Lung (tissue), 12 donors: Measurements from ENCODE around the gene SETBP1. TPM values are rescaled to one million over a fixed set of nuclear protein-coding genes. Genes with fewer than 3 reads are reported as not detected.
"Not testable (repeated sequence)": the region's sequence is repeated elsewhere in the genome, so short reads cannot be mapped to it uniquely, and the experiment has no call there.

Experiments used
- ATAC-seq: fragments of 200-7000 bp; cut with Tn5 transposase; one replicate; pipeline ENCODE4 v1.9.1; 2020; ENCODE audit warnings: moderate number of reproducible peaks; ENCODE audit not compliant: insufficient read depth, low FRiP score
- DNase-seq, 3 donors: peaks; one replicate each; pipeline ENCODE4 v3.0.0-alpha.2; 2013 to 2017
- H3K27ac ChIP-seq, 2 donors: one replicate each; pipeline ENCODE4 v1.5.1; 2013; ENCODE audit warnings: mild to moderate bottlenecking in 2 of 2, moderate library complexity in 2 of 2, control low read depth in 1 of 2, inconsistent platforms in 1 of 2, low read depth in 1 of 2, low read length in 1 of 2
- H3K27me3 ChIP-seq, 3 donors: one replicate each; pipeline ENCODE4 v1.5.1; 2013; ENCODE audit warnings: low read length in 2 of 3; ENCODE audit not compliant: control insufficient read depth in 3 of 3, insufficient read depth in 3 of 3
- H3K36me3 ChIP-seq, 4 donors: one replicate each; pipeline ENCODE4 v1.5.1; 2013; ENCODE audit warnings: low read length in 4 of 4, mild to moderate bottlenecking in 1 of 4, moderate library complexity in 1 of 4; ENCODE audit not compliant: control insufficient read depth in 4 of 4, insufficient read depth in 4 of 4
- H3K4me1 ChIP-seq, 5 donors: one replicate each; pipeline ENCODE4 v1.5.1; 2013; ENCODE audit warnings: low read length in 5 of 5, mild to moderate bottlenecking in 2 of 5, moderate library complexity in 1 of 5; ENCODE audit not compliant: control insufficient read depth in 5 of 5, insufficient read depth in 5 of 5
- H3K4me3 ChIP-seq: one replicate; pipeline ENCODE4 v1.5.1; 2013; ENCODE audit warnings: mild to moderate bottlenecking, control low read depth, moderate library complexity
- H3K9ac ChIP-seq, 2 donors: one replicate each; pipeline ENCODE4 v1.5.1; 2013; ENCODE audit warnings: low read length in 2 of 2, control low read depth in 1 of 2; ENCODE audit not compliant: insufficient read depth in 1 of 2
- H3K9me3 ChIP-seq, 4 donors: one replicate each; pipeline ENCODE4 v1.5.1; 2013; ENCODE audit warnings: low read length in 3 of 4, mild to moderate bottlenecking in 1 of 4, moderate library complexity in 1 of 4; ENCODE audit not compliant: control insufficient read depth in 4 of 4, insufficient read depth in 3 of 4
- WGBS, 2 donors: extraction: QIAGEN DNeasy Blood & Tissue Kit; methylation state at CpG; one replicate each; pipeline ENCODE4 v1.1.7; 2013; 5-methylcytosine and 5-hydroxymethylcytosine counted together
- polyA plus RNA-seq, 2 donors: library from polyadenylated mRNA; stranded (reverse); fragments of 200-250 nt; gene quantifications; one replicate each; pipeline ENCODE4 v1.2.1, GENCODE V29; 2013
- total RNA-seq, 2 donors: library from RNA; depleted of rRNA in 1 of 2; stranded (reverse); fragments of >200 nt in 1 of 2; gene quantifications; one replicate each; pipeline ENCODE4 v1.2.1, GENCODE V29; 2014 to 2021
- TF ChIP-seq, protein P1 (sequence below): IDR thresholded peaks from 2 replicates; pipeline ENCODE4 v1.5.1; 2012; ENCODE audit warnings: mild to moderate bottlenecking; ENCODE audit errors: control extremely low read depth, extremely low read depth
- donor health status: control.
- donor health status: control.
- donor health status: Bipolar disorder and iron deficiency.
- donor health status: healthy.
- donor health status: DM: yes; HTN: yes; CAD: no.

The SETBP1 gene
- total and polyA plus RNA-seq, 4 donors = 1.6 to 43.8 (median 16.6) TPM

DNA sequence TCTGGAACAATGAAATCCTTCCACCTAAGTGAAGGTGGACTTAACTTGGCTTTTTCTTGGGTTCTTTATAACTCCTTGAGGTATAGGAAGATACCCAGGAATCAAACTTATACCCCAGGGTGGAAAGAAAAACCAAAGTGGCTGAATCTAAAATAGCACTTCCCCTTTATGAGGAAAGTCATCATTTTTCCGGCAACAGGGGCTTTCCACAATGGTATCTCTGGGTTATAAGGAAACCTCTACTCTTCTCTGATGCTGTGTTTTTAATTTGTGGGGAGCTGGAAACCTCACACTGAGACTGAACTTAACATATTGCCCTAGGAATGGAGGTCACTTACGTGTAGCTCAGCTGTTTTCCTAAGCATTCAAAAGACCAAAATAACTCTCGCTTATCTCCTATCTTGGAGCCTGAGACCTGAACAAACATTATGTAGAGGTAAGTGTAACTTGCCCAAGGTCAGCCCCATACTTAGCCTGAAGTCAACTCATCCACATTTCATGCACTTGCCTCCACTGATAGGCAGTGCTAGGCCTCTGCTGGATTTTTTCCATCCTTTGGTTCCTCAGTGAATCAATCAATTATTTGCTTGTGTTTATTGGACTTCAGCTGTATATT is 117.9 kb downstream of the SETBP1 start:
- Histone ChIP-seq H3K9ac (no peak overlapping the region), H3K27me3 (no peaks in the 10 kb centered on the region), H3K4me1 (peaks cover 8 to 30% (median 9%) of the 10 kb centered on the region in 5 donors), H3K36me3 (peaks cover 0 to 10% (median 1%) of the 10 kb centered on the region in 4 donors), H3K27ac (no peak overlapping the region), H3K4me3 (no peak overlapping the region), H3K9me3 (no peaks in the 10 kb centered on the region)
- no peak for DNase-seq
- TF ChIP-seq, protein P1, sequence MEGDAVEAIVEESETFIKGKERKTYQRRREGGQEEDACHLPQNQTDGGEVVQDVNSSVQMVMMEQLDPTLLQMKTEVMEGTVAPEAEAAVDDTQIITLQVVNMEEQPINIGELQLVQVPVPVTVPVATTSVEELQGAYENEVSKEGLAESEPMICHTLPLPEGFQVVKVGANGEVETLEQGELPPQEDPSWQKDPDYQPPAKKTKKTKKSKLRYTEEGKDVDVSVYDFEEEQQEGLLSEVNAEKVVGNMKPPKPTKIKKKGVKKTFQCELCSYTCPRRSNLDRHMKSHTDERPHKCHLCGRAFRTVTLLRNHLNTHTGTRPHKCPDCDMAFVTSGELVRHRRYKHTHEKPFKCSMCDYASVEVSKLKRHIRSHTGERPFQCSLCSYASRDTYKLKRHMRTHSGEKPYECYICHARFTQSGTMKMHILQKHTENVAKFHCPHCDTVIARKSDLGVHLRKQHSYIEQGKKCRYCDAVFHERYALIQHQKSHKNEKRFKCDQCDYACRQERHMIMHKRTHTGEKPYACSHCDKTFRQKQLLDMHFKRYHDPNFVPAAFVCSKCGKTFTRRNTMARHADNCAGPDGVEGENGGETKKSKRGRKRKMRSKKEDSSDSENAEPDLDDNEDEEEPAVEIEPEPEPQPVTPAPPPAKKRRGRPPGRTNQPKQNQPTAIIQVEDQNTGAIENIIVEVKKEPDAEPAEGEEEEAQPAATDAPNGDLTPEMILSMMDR = no peak
- 61 to 71% methylated on average over 3 of the region's 3 CpGs for WGBS, 2 donors
- ATAC-seq = no peak

DNA sequence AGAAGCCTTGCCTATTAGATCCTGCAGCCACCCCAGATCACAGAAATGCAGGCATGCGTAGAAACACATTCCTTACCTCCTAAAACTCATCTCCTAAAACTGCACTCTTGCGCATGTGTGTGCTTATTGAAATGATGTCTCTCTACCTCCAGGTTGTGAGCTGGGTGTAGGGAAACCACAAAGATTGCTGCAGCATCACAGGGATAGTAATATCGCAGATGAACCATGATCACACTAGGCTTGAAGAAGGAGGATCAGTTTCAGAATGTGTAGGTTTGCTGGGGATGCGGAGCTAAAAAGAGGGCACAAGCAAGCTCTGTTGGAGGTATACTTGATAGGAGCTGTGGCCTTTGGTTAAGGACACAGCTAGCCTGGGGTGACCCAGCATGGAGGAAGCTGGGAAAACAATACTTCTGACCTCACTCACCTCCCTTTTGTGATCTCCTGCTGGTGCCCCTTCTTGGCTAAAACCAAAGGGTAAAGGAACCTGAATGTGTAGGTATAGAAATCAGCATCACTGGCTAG is 118.8 kb downstream of the SETBP1 start:
- DNase-seq = no peak
- peaks cover 8 to 25% (median 9%) of the 10 kb centered on the region in 5 donors for H3K4me1 ChIP-seq
- no peaks in the 10 kb centered on the region for H3K27me3 ChIP-seq
- H3K4me3 ChIP-seq = no peak overlapping the region
- no peak overlapping the region for H3K9ac ChIP-seq
- 92 to 95% methylated on average over 4 of the region's 4 CpGs for WGBS, 2 donors
- no peak for ATAC-seq
- TF ChIP-seq, protein P1 = no peak
- H3K27ac ChIP-seq = no peak overlapping the region
- no peaks in the 10 kb centered on the region for H3K9me3 ChIP-seq
- peaks cover 0 to 10% (median 1%) of the 10 kb centered on the region in 4 donors for H3K36me3 ChIP-seq

DNA sequence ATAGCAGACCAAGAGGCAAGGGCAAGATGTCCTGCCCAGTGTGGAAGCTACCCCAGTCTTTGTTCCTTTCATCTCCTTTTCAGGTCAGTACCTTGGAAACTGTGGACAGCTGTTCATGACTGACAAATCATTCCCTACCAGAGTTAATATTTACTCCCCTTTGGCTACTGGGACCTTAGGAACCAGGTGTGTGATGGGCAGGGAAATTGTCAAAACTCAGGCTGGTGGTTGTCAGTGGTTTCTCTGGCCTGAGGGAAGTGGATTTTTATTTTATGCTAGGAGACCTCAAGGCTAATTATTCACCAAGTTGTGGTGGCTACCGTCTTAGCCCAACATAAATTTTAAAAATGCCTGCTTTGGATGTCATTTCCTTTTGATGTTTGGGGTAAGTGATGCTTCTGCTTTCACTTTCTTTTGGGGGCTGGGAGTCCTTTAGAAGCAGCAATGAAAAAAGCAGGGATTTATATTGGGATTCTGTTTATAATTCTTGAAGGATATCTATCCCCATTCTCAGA is 119.3 kb downstream of the SETBP1 start:
- peaks cover 8 to 25% (median 9%) of the 10 kb centered on the region in 5 donors for H3K4me1 ChIP-seq
- WGBS, 2 donors = 14 to 23% methylated on average over 1 of the region's 1 CpG
- peaks cover 0 to 10% (median 0%) of the 10 kb centered on the region in 4 donors for H3K36me3 ChIP-seq
- H3K9me3 ChIP-seq = no peaks in the 10 kb centered on the region
- no peak for ATAC-seq
- H3K27me3 ChIP-seq = no peaks in the 10 kb centered on the region
- H3K9ac ChIP-seq = no peak overlapping the region
- H3K27ac ChIP-seq = no peak overlapping the region
- TF ChIP-seq, protein P1 = no peak
- no peak for DNase-seq
- no peak overlapping the region for H3K4me3 ChIP-seq

DNA sequence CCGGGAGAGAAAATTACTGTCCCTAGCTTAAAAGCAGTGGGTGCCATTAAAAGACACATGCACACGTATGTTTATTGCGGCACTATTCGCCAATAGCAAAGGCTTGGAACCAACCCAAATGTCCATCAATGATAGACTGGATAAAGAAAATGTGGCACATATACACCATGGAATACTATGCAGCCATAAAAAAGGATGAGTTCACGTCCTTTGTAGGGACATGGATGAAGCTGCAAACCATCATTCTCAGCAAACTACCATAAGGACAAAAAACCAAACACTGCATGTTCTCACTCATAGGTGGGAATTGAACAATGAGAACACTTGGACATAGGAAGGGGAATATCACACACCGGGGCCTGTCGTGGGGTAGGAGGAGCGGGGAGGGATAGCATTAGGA is 120.1 kb downstream of the SETBP1 start:
- Histone ChIP-seq H3K36me3 (peaks cover 0 to 10% (median 0%) of the 10 kb centered on the region in 4 donors), H3K4me1 (peaks cover 8 to 25% (median 9%) of the 10 kb centered on the region in 5 donors)
- not testable (repeated sequence) for H3K9ac ChIP-seq, H3K27ac ChIP-seq, H3K27me3 ChIP-seq, ATAC-seq, H3K9me3 ChIP-seq, H3K4me3 ChIP-seq, DNase-seq
- WGBS, 2 donors = 95 to 100% methylated on average over 8 of the region's 8 CpGs
